H1 (cell line): ENCODE measurements around the gene CYREN. TPM values are rescaled to one million over a fixed set of nuclear protein-coding genes. Genes with fewer than 3 reads are reported as not detected.
A peak's percentile ranks its signal among the peaks of the same experiment; 100 is the strongest.

ENCODE experiments used
- CTCF ChIA-PET: fragments of 300-600 bp; sonication (Branson Sonifier 250); formaldehyde crosslinking; loops from one replicate; lab custom pipeline; 2021; ENCODE audit not compliant: partially characterized antibody; lab: Charles Lee
- POLR2A ChIA-PET: fragments of 300-600 bp; sonication (Branson Sonifier 250); formaldehyde crosslinking; loops from one replicate; lab custom pipeline; 2021; ENCODE audit warnings: inconsistent platforms; ENCODE audit not compliant: partially characterized antibody; lab: Charles Lee
- DNase-seq, 2 experiments: peaks; one replicate each; pipeline versions ENCODE4 v3.0.0 to v3.0.0-alpha.2; 2010 to 2022; ENCODE audit warnings: low spot score in 2 of 2, low read depth in 1 of 2, mixed read lengths in 1 of 2
- FAIRE-seq: peaks from 2 replicates; lab custom pipeline; 2011; peaks lifted over from hg19 to GRCh38; lab: Jason Lieb, UNC
- H2AFZ ChIP-seq: 2 replicates; pipeline ENCODE4 v1.8.1; 2012; ENCODE audit warnings: low read length, inconsistent platforms
- H2AK5ac ChIP-seq: 2 replicates; pipeline ENCODE4 v1.6.1; 2013; ENCODE audit warnings: low read depth, low read length
- H2BK120ac ChIP-seq: replicated peaks from 2 replicates; pipeline ENCODE3; 2013; ENCODE audit warnings: low read depth, low read length, inconsistent platforms
- H2BK12ac ChIP-seq: 2 replicates; pipeline ENCODE4 v1.6.1; 2013; ENCODE audit warnings: low read depth, low read length
- H2BK15ac ChIP-seq: 2 replicates; pipeline ENCODE4 v1.6.1; 2013; ENCODE audit warnings: low read length
- H2BK20ac ChIP-seq: 2 replicates; pipeline ENCODE4 v1.6.1; 2013; ENCODE audit warnings: low read length
- H2BK5ac ChIP-seq: 2 replicates; pipeline ENCODE4 v1.6.1; 2013; ENCODE audit warnings: low read depth, low read length
- H3K14ac ChIP-seq: 2 replicates; pipeline ENCODE4 v1.6.1; 2013; ENCODE audit warnings: inconsistent platforms; ENCODE audit not compliant: insufficient read length
- H3K18ac ChIP-seq: 2 replicates; pipeline ENCODE4 v1.6.1; 2013; ENCODE audit warnings: low read length; ENCODE audit errors: extremely low read depth
- H3K23ac ChIP-seq: 2 replicates; pipeline ENCODE4 v1.6.1; 2013; ENCODE audit warnings: inconsistent platforms; ENCODE audit not compliant: insufficient read length
- H3K23me2 ChIP-seq: 2 replicates; pipeline ENCODE4 v1.6.1; 2013; ENCODE audit warnings: low read depth, low read length
- H3K27ac ChIP-seq: 2 replicates; pipeline ENCODE4 v1.6.1; 2011; ENCODE audit warnings: low read depth, low read length, inconsistent platforms
- H3K27me3 ChIP-seq, 4 experiments: replicated peaks in 1 of 4; 1 replicate in 1 of 4; 2 replicates in 3 of 4; pipeline versions ENCODE4 v1.6.1 to v1.8.1; 2011 to 2013; ENCODE audit warnings: low read length in 3 of 4, mild to moderate bottlenecking in 3 of 4, inconsistent platforms in 2 of 4, mixed read lengths in 2 of 4, moderate library complexity in 1 of 4; ENCODE audit not compliant: control insufficient read depth in 3 of 4, insufficient read depth in 3 of 4; ENCODE audit errors: extremely low read depth in 1 of 4
- H3K36me3 ChIP-seq, 4 experiments: 2 replicates each; pipeline versions ENCODE4 v1.6.1 to v1.8.1; 2011 to 2013; ENCODE audit warnings: mild to moderate bottlenecking in 4 of 4, low read length in 3 of 4, moderate library complexity in 2 of 4, control low read depth in 1 of 4, inconsistent platforms in 1 of 4; ENCODE audit not compliant: insufficient read depth in 4 of 4, control insufficient read depth in 2 of 4
- H3K4ac ChIP-seq: replicated peaks from 2 replicates; pipeline ENCODE3; 2013; ENCODE audit warnings: low read length, low read depth, mixed read lengths, inconsistent platforms; ENCODE audit not compliant: insufficient read length
- H3K4me1 ChIP-seq, 4 experiments: replicated peaks in 1 of 4; 1 replicate in 1 of 4; 2 replicates in 3 of 4; pipeline versions ENCODE4 v1.6.1 to v1.8.1; 2011 to 2013; ENCODE audit warnings: low read length in 3 of 4, inconsistent platforms in 2 of 4, mixed read lengths in 1 of 4; ENCODE audit not compliant: insufficient read depth in 4 of 4, control insufficient read depth in 3 of 4
- H3K4me2 ChIP-seq, 2 experiments: 2 replicates each; pipeline versions ENCODE4 v1.6.1 to v1.8.1; 2011 to 2013; ENCODE audit warnings: low read depth in 2 of 2, low read length in 2 of 2, control low read depth in 1 of 2, inconsistent platforms in 1 of 2, mild to moderate bottlenecking in 1 of 2; ENCODE audit not compliant: insufficient read depth in 1 of 2
- H3K4me3 ChIP-seq, 4 experiments: fragments of 200-600, 300-600 bp in 1 of 4; sonication (generic), shearing (Covaris generic), sonication (Bioruptor Twin) in 1 of 4; 2 replicates each; pipeline versions ENCODE4 v1.5.1 to v1.8.1; 2011 to 2016; ENCODE audit warnings: low read length in 4 of 4, low read depth in 3 of 4, control low read depth in 2 of 4, inconsistent platforms in 2 of 4, mild to moderate bottlenecking in 2 of 4, mixed read lengths in 1 of 4, moderate library complexity in 1 of 4; ENCODE audit not compliant: insufficient read depth in 2 of 4; ENCODE audit errors: extremely low read depth in 1 of 4
- H3K56ac ChIP-seq: replicated peaks from 2 replicates; pipeline ENCODE3; 2013; ENCODE audit warnings: low read depth, mild to moderate bottlenecking, mixed read lengths, low read length, inconsistent platforms; ENCODE audit not compliant: insufficient read length
- H3K79me1 ChIP-seq: 2 replicates; pipeline ENCODE4 v1.6.1; 2013; ENCODE audit warnings: low read depth, low read length, control low read depth
- H3K79me2 ChIP-seq, 2 experiments: 2 replicates each; pipeline versions ENCODE4 v1.6.1 to v1.8.1; 2012 to 2013; ENCODE audit warnings: low read length in 2 of 2, mild to moderate bottlenecking in 2 of 2, inconsistent platforms in 1 of 2; ENCODE audit not compliant: insufficient read depth in 2 of 2, control insufficient read depth in 1 of 2
- H3K9ac ChIP-seq, 4 experiments: replicated peaks in 1 of 4; 1 replicate in 1 of 4; 2 replicates in 3 of 4; pipeline versions ENCODE4 v1.6.1 to v1.8.1; 2011 to 2013; ENCODE audit warnings: low read depth in 3 of 4, low read length in 3 of 4, control low read depth in 2 of 4, mild to moderate bottlenecking in 2 of 4, moderate library complexity in 2 of 4, inconsistent platforms in 1 of 4; ENCODE audit errors: extremely low read depth in 1 of 4
- H3K9me3 ChIP-seq, 2 experiments: 2 replicates each; pipeline versions ENCODE4 v1.6.1 to v1.8.1; 2012 to 2013; ENCODE audit warnings: mild to moderate bottlenecking in 2 of 2, moderate library complexity in 2 of 2, control low read depth in 1 of 2, inconsistent platforms in 1 of 2, low read depth in 1 of 2, low read length in 1 of 2, mixed read lengths in 1 of 2; ENCODE audit not compliant: insufficient read depth in 2 of 2
- H4K20me1 ChIP-seq, 2 experiments: replicated peaks in 1 of 2; 2 replicates each; pipeline versions ENCODE3 to v1.8.1; 2011 to 2013; ENCODE audit warnings: inconsistent platforms in 2 of 2, low read length in 2 of 2, mild to moderate bottlenecking in 1 of 2; ENCODE audit not compliant: insufficient read depth in 2 of 2, control insufficient read depth in 1 of 2
- H4K5ac ChIP-seq: 2 replicates; pipeline ENCODE4 v1.6.1; 2013; ENCODE audit warnings: low read length, low read depth, mixed read lengths, inconsistent platforms; ENCODE audit not compliant: insufficient read length
- H4K8ac ChIP-seq: 2 replicates; pipeline ENCODE4 v1.8.0; 2013; ENCODE audit warnings: mild to moderate bottlenecking, moderate library complexity, low read length, inconsistent platforms; ENCODE audit not compliant: insufficient read depth; ENCODE audit errors: extremely low read depth
- H4K91ac ChIP-seq: replicated peaks from 2 replicates; pipeline ENCODE3; 2013; ENCODE audit warnings: low read length, mixed read lengths, inconsistent platforms; ENCODE audit not compliant: insufficient read length
- CBX8 ChIP-seq: fragments of 300-800, 300-1000 bp; sonication (generic); IDR thresholded peaks from 2 replicates; pipeline ENCODE4 v1.7.1; 2016; ENCODE audit warnings: low read depth, low read length, borderline replicate concordance
- CHD1 ChIP-seq: IDR thresholded peaks from 2 replicates; pipeline ENCODE4 v1.6.1; 2012; ENCODE audit warnings: low read depth, low read length, improper control_type of control experiment
- HDAC2 ChIP-seq, 2 experiments: fragments of 300-600 bp in 1 of 2; sonication (generic) in 1 of 2; IDR thresholded peaks; 2 replicates each; pipeline ENCODE4 v1.6.1; 2011 to 2012; ENCODE audit warnings: low read depth in 2 of 2, low read length in 2 of 2, mild to moderate bottlenecking in 2 of 2, moderate library complexity in 2 of 2, borderline replicate concordance in 1 of 2, inconsistent platforms in 1 of 2
- JUND ChIP-seq: IDR thresholded peaks from 2 replicates; pipeline ENCODE4 v1.6.1; 2011; ENCODE audit warnings: mild to moderate bottlenecking, improper control_type of control experiment, low read length
- NRF1 ChIP-seq: IDR thresholded peaks from 2 replicates; pipeline ENCODE4 v1.6.1; 2011; ENCODE audit warnings: mild to moderate bottlenecking, low read depth, low read length, improper control_type of control experiment
- RAD21 ChIP-seq, 2 experiments: IDR thresholded peaks in 1 of 2; conservative IDR thresholded peaks in 1 of 2; 2 replicates each; pipeline ENCODE4 v1.6.1; 2011; ENCODE audit warnings: low read depth in 2 of 2, low read length in 2 of 2, improper control_type of control experiment in 1 of 2, inconsistent platforms in 1 of 2, mild to moderate bottlenecking in 1 of 2, moderate library complexity in 1 of 2
- RFX5 ChIP-seq: IDR thresholded peaks from 2 replicates; pipeline ENCODE4 v1.6.1; 2011; ENCODE audit warnings: low read depth, low read length, improper control_type of control experiment, borderline replicate concordance
- RXRA ChIP-seq: IDR thresholded peaks from 2 replicates; pipeline ENCODE4 v1.6.1; 2011; ENCODE audit warnings: low read depth, mild to moderate bottlenecking, low read length, moderate library complexity; ENCODE audit not compliant: insufficient read depth
- SP1 ChIP-seq: IDR thresholded peaks from 2 replicates; pipeline ENCODE4 v1.6.1; 2011; ENCODE audit warnings: low read depth, low read length
- SRF ChIP-seq: IDR thresholded peaks from 2 replicates; pipeline ENCODE4 v1.6.1; 2011; ENCODE audit warnings: mild to moderate bottlenecking, low read depth, low read length, moderate library complexity
- TAF1 ChIP-seq: IDR thresholded peaks from 2 replicates; pipeline ENCODE4 v1.6.1; 2011; ENCODE audit warnings: mild to moderate bottlenecking, low read depth, low read length
- YY1 ChIP-seq: IDR thresholded peaks from 2 replicates; pipeline ENCODE4 v1.6.1; 2011; ENCODE audit warnings: low read depth, mild to moderate bottlenecking, low read length
- WGBS, 2 experiments: shearing (Covaris generic) in 1 of 2; methylation state at CpG; one replicate each; pipeline versions ENCODE4 v1.1.6 to v1.1.7; 2013 to 2015; ENCODE audit warnings: low lambda C conversion rate in 2 of 2, mixed read lengths in 2 of 2, inconsistent platforms in 1 of 2, low coverage in 1 of 2, missing lambda C conversion rate in 1 of 2; ENCODE audit not compliant: insufficient replicate concordance in 2 of 2, insufficient coverage in 1 of 2, insufficient read length in 1 of 2; ENCODE audit errors: extremely low coverage in 1 of 2, missing lambda C conversion rate in 1 of 2; 5-methylcytosine and 5-hydroxymethylcytosine counted together
- polyA plus RNA-seq, 7 experiments: library from polyadenylated mRNA; depleted of rRNA in 3 of 7; stranded (reverse) in 5 of 7; unstranded in 2 of 7; fragments of >200 nt in 5 of 7; fragments of 200-250 nt in 2 of 7; gene quantifications; 1 replicate in 5 of 7; 2 replicates in 1 of 7; 4 replicates in 1 of 7; pipeline versions ENCODE4 v1.2.1 to v1.2.3, GENCODE V29; 2011 to 2013; ENCODE audit warnings: missing spikeins in 2 of 7, mixed read lengths in 2 of 7
- total RNA-seq: library from RNA; stranded (reverse); fragmentation: NEBNext Ultra II Directional; extraction: Animal tissue kit (Norgen Biotek cat#: 25700); gene quantifications from 2 replicates; pipeline ENCODE4 v1.2.1, GENCODE V29; 2021

Gene CYREN
- total and polyA plus RNA-seq, 2 of the 8 experiments (the other 6 are each of a cell fraction or from before 2014, with no cell fraction given) = 25.1 to 46.2 TPM

- no peak for FAIRE-seq
- no peak overlapping the region for H4K5ac ChIP-seq
- H3K18ac ChIP-seq = no peak overlapping the region
- ChIA-PET CTCF (interaction anchor here (0.9 to 1.8 kb wide), 3 partner anchors 9 to 32 kb away, joined by 3 to 6 read pairs (median 5); no protein-coding TSS in a partner anchor), POLR2A (interaction anchor here (0.9 to 5.7 kb wide), 4 partner anchors 9 to 174 kb away, joined by 3 to 32 read pairs (median 4); partner anchors contain the start of genes AGBL3 and CYREN)
- H3K4ac ChIP-seq = no peak overlapping the region
- H2AK5ac ChIP-seq = no peak overlapping the region
- no peaks in the 10 kb centered on the region for H4K20me1 ChIP-seq
- H3K27ac ChIP-seq = no peak overlapping the region
- H2BK20ac ChIP-seq = no peak overlapping the region
- peaks cover 0 to 16% (median 8%) of the 10 kb centered on the region in 4 experiments; a peak in 4 of 8 replicates for H3K36me3 ChIP-seq
- H3K79me1 ChIP-seq = no peaks in the 10 kb centered on the region; the same call in 1 of the 2 replicates
- no peak overlapping the region for H3K4me3 ChIP-seq
- peak overlapping the region; percentile 24 for H2BK120ac ChIP-seq
- H3K9ac ChIP-seq = no peak overlapping the region
- DNase-seq = no peak
- no peak overlapping the region for H2BK15ac ChIP-seq
- H2AFZ ChIP-seq = no peak overlapping the region
- H3K4me1 ChIP-seq = 0 out of 7 replicates have a peak, but pooled peaks cover 0 to 2% (median 0%) of the 10 kb centered on the region in 4 experiments
- H4K91ac ChIP-seq = no peak overlapping the region
- peaks cover 22 to 25% of the 10 kb centered on the region in 2 experiments for H3K9me3 ChIP-seq
- WGBS, 2 experiments = 80% methylated on average over 5 of the region's 5 CpGs; no CpG with 5 or more reads in 1 of the 2 experiments
- H3K27me3 ChIP-seq = no peaks in the 10 kb centered on the region
- no peak overlapping the region for H4K8ac ChIP-seq
- H3K4me2 ChIP-seq = no peak overlapping the region
- H2BK12ac ChIP-seq = peak overlapping the region; percentile 20; the same call in 1 of the 2 replicates
- no peak overlapping the region; the same call in 1 of the 2 replicates for H2BK5ac ChIP-seq
- TF ChIP-seq YY1 (no peak), HDAC2 (IDR thresholded peaks at IDR 0.05; ENCODE audit: borderline replicate concordance in 1 of 2, low read depth in 2 of 2, low read length in 2 of 2) (no peak), SRF (no peak), TAF1 (no peak), RFX5 (no peak), RAD21 (IDR thresholded peaks at IDR 0.05 in 1 of 2, conservative IDR thresholded peaks at IDR 0.05 in 1 of 2; ENCODE audit: low read depth in 2 of 2, low read length in 2 of 2) (no peak), RXRA (no peak), CBX8 (no peak), CHD1 (no peak), NRF1 (no peak), JUND (no peak), SP1 (no peak)
- H3K14ac ChIP-seq = no peak overlapping the region
- no peak overlapping the region for H3K56ac ChIP-seq
- no peaks in the 10 kb centered on the region for H3K23me2 ChIP-seq
- no peaks in the 10 kb centered on the region for H3K79me2 ChIP-seq
- no peak overlapping the region for H3K23ac ChIP-seq
Observed at GRCh38 chr7:135160098-135160857, 10.2 kb downstream of the CYREN start.
